HG02642 (cell line): Measurements from ENCODE around the gene SPIN2A.
"Not testable (repeated sequence)": the region's sequence is repeated elsewhere in the genome, so short reads cannot be mapped to it uniquely, and the experiment has no call there.

ENCODE experiments used
- ATAC-seq: cut with Tn5 transposase; IDR thresholded peaks from one replicate; pipeline ENCODE4 v1.9.1; 2021; ENCODE audit warnings: mild to moderate bottlenecking; ENCODE audit not compliant: unreplicated experiment, poor library complexity

The SPIN2A gene

DNA sequence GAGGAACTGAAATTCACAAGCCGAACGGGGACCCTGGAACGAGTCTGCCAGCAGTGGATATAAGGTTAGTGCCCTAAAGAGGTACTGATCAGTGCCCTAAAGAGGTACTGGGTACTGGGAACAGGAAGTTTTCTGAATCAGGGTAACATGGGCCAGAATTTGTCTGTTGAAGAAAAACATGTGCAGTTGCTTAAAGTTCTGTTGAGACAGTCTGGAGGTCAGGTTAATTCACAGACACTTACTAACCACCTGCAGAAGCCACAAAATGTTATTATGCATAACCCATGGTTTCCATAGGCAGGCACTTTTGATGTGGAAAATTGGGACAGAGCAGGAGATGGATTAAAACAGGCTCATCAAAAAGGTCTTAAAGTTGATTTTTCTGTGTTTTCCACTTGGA lies 33.7 kb downstream of the SPIN2A start:
- ATAC-seq = no peak

DNA sequence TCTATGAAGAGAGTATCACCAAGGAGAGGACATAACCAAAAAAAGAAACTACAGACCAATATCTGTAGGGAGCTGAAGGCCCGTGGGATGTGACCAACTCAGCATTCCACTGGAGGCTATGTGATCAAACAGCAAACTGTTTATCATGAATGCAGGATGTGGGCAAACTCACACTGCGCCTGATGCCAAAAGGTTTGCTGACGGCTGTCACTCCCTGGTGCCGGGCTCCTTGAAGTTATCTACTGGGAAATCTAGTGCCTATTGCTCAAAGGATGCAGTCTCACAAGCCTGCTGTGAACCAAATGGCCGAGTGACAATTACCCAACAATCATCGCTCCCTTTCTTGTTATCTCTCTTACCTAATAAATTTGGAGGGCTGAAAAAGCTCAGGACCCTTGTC lies 34.3 kb downstream of the SPIN2A start:
- ATAC-seq = not testable (repeated sequence)
